PC-3 (cell line): ENCODE results near the gene LHFPL3. TPM values are rescaled to one million over a fixed set of nuclear protein-coding genes. Genes with fewer than 3 reads are reported as not detected.

Experiments
- ATAC-seq: fragments of 200-7000 bp; cut with Tn5 transposase; 2 replicates; pipeline ENCODE4 v1.9.1; 2020; ENCODE audit warnings: mild to moderate bottlenecking, moderate library complexity
- BruUV-seq: library from RNA; stranded (reverse); fragments of 400-500 nt; replicated peaks from 2 replicates; lab custom pipeline; 2021; lab: Mats Ljungman, UMichigan
- CTCF ChIA-PET: fragments of 300-600 bp; sonication (Branson Sonifier 250); formaldehyde crosslinking; loops from one replicate; lab custom pipeline; 2022; ENCODE audit warnings: antibody characterized with exemption; lab: Charles Lee
- POLR2A ChIA-PET: fragments of 300-600 bp; sonication (Branson Sonifier 250); formaldehyde crosslinking; loops from one replicate; lab custom pipeline; 2022; ENCODE audit warnings: antibody characterized with exemption; ENCODE audit not compliant: unreplicated experiment; lab: Charles Lee
- DNase-seq: peaks from one replicate; pipeline ENCODE4 v3.0.0-alpha.2; 2015
- H2AFZ ChIP-seq: fragments of 300-600 bp; sonication (generic); 2 replicates; pipeline ENCODE4 v1.6.0; 2016; ENCODE audit warnings: antibody characterized with exemption, low read length
- H3F3A ChIP-seq: fragments of 300-600 bp; sonication (generic); one replicate; pipeline ENCODE4 v1.6.0; 2017; ENCODE audit warnings: antibody characterized with exemption, low read length, control low read depth, mild to moderate bottlenecking; ENCODE audit not compliant: unreplicated experiment
- H3K27ac ChIP-seq: fragments of 300-600 bp; sonication (generic); 2 replicates; pipeline ENCODE4 v1.5.1; 2016; ENCODE audit warnings: mild to moderate bottlenecking, low read length
- H3K27me3 ChIP-seq: fragments of 300-600 bp; sonication (generic); 2 replicates; pipeline ENCODE4 v1.6.1; 2016; ENCODE audit warnings: low read length, mixed read lengths
- H3K36me3 ChIP-seq: fragments of 300-600 bp; sonication (generic); 2 replicates; pipeline ENCODE4 v1.6.1; 2016; ENCODE audit warnings: low read depth, mixed run types, low read length, mixed read lengths
- H3K4me1 ChIP-seq: fragments of 300-600 bp; sonication (generic); 2 replicates; pipeline ENCODE4 v1.5.1; 2016; ENCODE audit warnings: low read length; ENCODE audit not compliant: insufficient read depth
- H3K4me2 ChIP-seq: fragments of 300-600 bp; sonication (generic); 2 replicates; pipeline ENCODE4 v1.6.0; 2016; ENCODE audit warnings: low read length
- H3K4me3 ChIP-seq: fragments of 300-600 bp; sonication (generic); 2 replicates; pipeline ENCODE4 v1.5.1; 2016; ENCODE audit warnings: mild to moderate bottlenecking, low read length, mixed read lengths
- H3K79me2 ChIP-seq: fragments of 300-600 bp; sonication (generic); 2 replicates; pipeline ENCODE4 v1.6.1; 2017; ENCODE audit warnings: low read length, mixed read lengths
- H3K9ac ChIP-seq: fragments of 300-600 bp; sonication (generic); 2 replicates; pipeline ENCODE4 v1.6.0; 2016; ENCODE audit warnings: mild to moderate bottlenecking, low read length
- H3K9me2 ChIP-seq: fragments of 300-600 bp; sonication (generic); replicated peaks from 2 replicates; pipeline ENCODE4 v1.6.1; 2016; ENCODE audit warnings: mixed run types, low read length, mixed read lengths
- H3K9me3 ChIP-seq: fragments of 300-600 bp; sonication (generic); 2 replicates; pipeline ENCODE4 v1.6.1; 2016; ENCODE audit warnings: low read length, mixed read lengths
- H4K20me1 ChIP-seq: fragments of 300-600 bp; sonication (generic); 2 replicates; pipeline ENCODE4 v1.6.1; 2016; ENCODE audit warnings: low read length, mixed read lengths
- CTCF ChIP-seq: fragments of 300-600 bp; sonication (generic); conservative IDR thresholded peaks from 2 replicates; pipeline ENCODE4 v1.5.1; 2017; ENCODE audit warnings: antibody characterized with exemption, low read depth, mild to moderate bottlenecking, low read length
- EZH2 ChIP-seq: fragments of 300-600 bp; sonication (generic); IDR thresholded peaks from one replicate; pipeline ENCODE4 v1.6.1; 2017; ENCODE audit warnings: antibody characterized with exemption, mild to moderate bottlenecking, low read length; ENCODE audit not compliant: unreplicated experiment
- EZH2phosphoT487 ChIP-seq: fragments of 300-600 bp; sonication (generic); IDR thresholded peaks from 2 replicates; pipeline ENCODE4 v1.6.1; 2018; ENCODE audit warnings: mild to moderate bottlenecking, antibody characterized with exemption, low read length, borderline replicate concordance
- intact Hi-C: fragments of 100-400 bp; cut with micrococcal nuclease; formaldehyde crosslinking; loops from 2 replicates; pipeline ENCODE4 v1.9.0; 2023
- total RNA-seq: library from RNA; depleted of rRNA; stranded (reverse); fragments of >200 nt; gene quantifications from 2 replicates; pipeline ENCODE4 v1.2.3, GENCODE V29; 2014

Gene LHFPL3
- total RNA-seq, 1 experiment from 2014 or later = not detected

GRCh38 chr7:104801022-104801421 lies 472.6 kb downstream of the LHFPL3 start:
- ChIA-PET POLR2A (no interaction called here), CTCF (no interaction called here)
- H3K27me3 ChIP-seq = peaks cover 43% of the 10 kb centered on the region
- H3K4me3 ChIP-seq = no peak overlapping the region
- no peak for TF ChIP-seq CTCF
- no peaks in the 10 kb centered on the region for H3K9me2 ChIP-seq
- no TSS peak for BruUV-seq
- H3K27ac ChIP-seq = no peak overlapping the region
- no peaks in the 10 kb centered on the region for H3K4me1 ChIP-seq
- no peak overlapping the region for H3K9ac ChIP-seq
- intact Hi-C loops = no loop called here
- no peaks in the 10 kb centered on the region for H3K9me3 ChIP-seq
- H2AFZ ChIP-seq = no peak overlapping the region
- H3K4me2 ChIP-seq = no peak overlapping the region
- H3F3A ChIP-seq = no peaks in the 10 kb centered on the region
- no peak for DNase-seq
- no peaks in the 10 kb centered on the region for H4K20me1 ChIP-seq
- H3K79me2 ChIP-seq = no peaks in the 10 kb centered on the region
- no peak for ATAC-seq
- no peaks in the 10 kb centered on the region for H3K36me3 ChIP-seq

GRCh38 chr7:104803931-104804330 lies 475.5 kb downstream of the LHFPL3 start:
- Histone ChIP-seq H3K27me3 (peaks cover 68% of the 10 kb centered on the region), H3K27ac (no peak overlapping the region), H3K4me2 (no peak overlapping the region), H3K36me3 (no peaks in the 10 kb centered on the region), H3K4me3 (no peak overlapping the region), H4K20me1 (no peaks in the 10 kb centered on the region), H3K9me3 (no peaks in the 10 kb centered on the region), H3K9ac (no peak overlapping the region), H2AFZ (no peak overlapping the region), H3K9me2 (no peaks in the 10 kb centered on the region), H3K79me2 (no peaks in the 10 kb centered on the region), H3F3A (no peaks in the 10 kb centered on the region), H3K4me1 (no peaks in the 10 kb centered on the region)
- DNase-seq = no peak
- ATAC-seq = no peak
- ChIA-PET POLR2A (no interaction called here), CTCF (no interaction called here)
- intact Hi-C loops = no loop called here
- no peak for TF ChIP-seq CTCF
- no peak for TF ChIP-seq EZH2phosphoT487
- no peak for TF ChIP-seq EZH2
- BruUV-seq = no TSS peak

- CTCF ChIA-PET = no interaction called here
- no peak for TF ChIP-seq EZH2phosphoT487
- no peak for TF ChIP-seq EZH2
- TF ChIP-seq CTCF = no peak
- ATAC-seq = no peak
Measured at GRCh38 chr7:104804696-104805095, 476.3 kb downstream of the LHFPL3 start.

More at GRCh38 chr7:104804696-104805095, 476.3 kb downstream of the LHFPL3 start:
- Histone ChIP-seq H3K9me3 (no peaks in the 10 kb centered on the region), H3K4me1 (no peaks in the 10 kb centered on the region), H3K79me2 (no peaks in the 10 kb centered on the region), H3K36me3 (no peaks in the 10 kb centered on the region), H2AFZ (no peak overlapping the region), H3K27ac (no peak overlapping the region), H3K4me3 (no peak overlapping the region), H4K20me1 (no peaks in the 10 kb centered on the region), H3K27me3 (peaks cover 61% of the 10 kb centered on the region), H3K9me2 (no peaks in the 10 kb centered on the region), H3K9ac (no peak overlapping the region), H3F3A (no peaks in the 10 kb centered on the region), H3K4me2 (no peak overlapping the region)
- intact Hi-C loops = no loop called here
- no TSS peak for BruUV-seq
- no peak for DNase-seq
- POLR2A ChIA-PET = no interaction called here
